NCI-H128 (cell line): Measurements from ENCODE around the gene NFATC1.

Experiments used
- DNase-seq: peaks from one replicate; lab custom pipeline; 2025; ENCODE audit not compliant: unreplicated experiment; lab: John Stamatoyannopoulos, UW

NFATC1 gene

GRCh38 chr18:79487183-79487800, 91.6 kb downstream of the NFATC1 start:
- DNase-seq = no peak

- no peak for DNase-seq
Observed at GRCh38 chr18:79487801-79488201, 92.1 kb downstream of the NFATC1 start.

GRCh38 chr18:79488311-79489050, 92.8 kb downstream of the NFATC1 start:
- no peak for DNase-seq

GRCh38 chr18:79489051-79489898, 93.5 kb downstream of the NFATC1 start:
- DNase-seq = no peak

- no peak for DNase-seq
Observed at GRCh38 chr18:79489899-79490625, 94.3 kb downstream of the NFATC1 start.

- no peak for DNase-seq
Observed at GRCh38 chr18:79490626-79491041, 94.9 kb downstream of the NFATC1 start.

GRCh38 chr18:79491081-79491551, 95.4 kb downstream of the NFATC1 start:
- no peak for DNase-seq

- DNase-seq = no peak
Observed at GRCh38 chr18:79493211-79493800, 97.6 kb downstream of the NFATC1 start.

- no peak for DNase-seq
Observed at GRCh38 chr18:79493801-79494211, 98.1 kb downstream of the NFATC1 start.

GRCh38 chr18:79494936-79495335, 99.2 kb downstream of the NFATC1 start:
- DNase-seq = no peak

- no peak for DNase-seq
Observed at GRCh38 chr18:79495591-79496071, 99.9 kb downstream of the NFATC1 start.

GRCh38 chr18:79496237-79496977, 100.7 kb downstream of the NFATC1 start:
- no peak for DNase-seq

GRCh38 chr18:79496978-79497637, 101.4 kb downstream of the NFATC1 start:
- no peak for DNase-seq

GRCh38 chr18:79497638-79498081, 101.9 kb downstream of the NFATC1 start:
- DNase-seq = no peak

GRCh38 chr18:79498662-79499061, 102.9 kb downstream of the NFATC1 start:
- no peak for DNase-seq

GRCh38 chr18:79501006-79501405, 105.3 kb downstream of the NFATC1 start:
- DNase-seq = no peak

GRCh38 chr18:79502782-79503181, 107.1 kb downstream of the NFATC1 start:
- no peak for DNase-seq

- no peak for DNase-seq
Observed at GRCh38 chr18:79503406-79503805, 107.7 kb downstream of the NFATC1 start.

GRCh38 chr18:79504034-79504433, 108.3 kb downstream of the NFATC1 start:
- no peak for DNase-seq
